Endothelial cell of umbilical vein (primary cell): ENCODE results near the gene RPA4. TPM values are rescaled to one million over a fixed set of nuclear protein-coding genes. Genes with fewer than 3 reads are reported as not detected.
"Not testable (repeated sequence)": the region's sequence is repeated elsewhere in the genome, so short reads cannot be mapped to it uniquely, and the experiment has no call there.

Source experiments
- BruUV-seq: library from RNA; stranded (reverse); fragments of 400-500 nt; replicated peaks from 2 replicates; lab custom pipeline; 2021; lab: Mats Ljungman, UMichigan
- CTCF ChIA-PET: fragments of 300-600, 350-600 bp; sonication (Branson Sonifier 250); formaldehyde crosslinking; loops from one replicate; lab custom pipeline; 2021; ENCODE audit warnings: antibody characterized with exemption, inconsistent platforms; lab: Charles Lee
- POLR2A ChIA-PET: fragments of 300-600, 350-600 bp; sonication (Branson Sonifier 250); formaldehyde crosslinking; loops from one replicate; lab custom pipeline; 2021; ENCODE audit warnings: antibody characterized with exemption, inconsistent platforms; lab: Charles Lee
- DNase-seq: peaks from one replicate; pipeline ENCODE4 v3.0.0-alpha.2; 2011; ENCODE audit warnings: low read depth, low spot score
- FAIRE-seq: peaks from 2 replicates; lab custom pipeline; 2011; peaks lifted over from hg19 to GRCh38; lab: Jason Lieb, UNC
- H2AFZ ChIP-seq: 2 replicates; pipeline ENCODE4 v1.6.0; 2012; ENCODE audit warnings: low read depth, low read length, control low read depth, inconsistent platforms
- H3K27ac ChIP-seq: 2 replicates; pipeline ENCODE4 v1.5.1; 2011; ENCODE audit warnings: low read depth, mild to moderate bottlenecking, control low read depth, low read length, moderate library complexity; ENCODE audit not compliant: insufficient read depth
- H3K27me3 ChIP-seq, 2 experiments: 2 replicates each; pipeline versions ENCODE4 v1.6.0 to v1.6.1; 2011; ENCODE audit warnings: low read length in 2 of 2, mixed read lengths in 1 of 2; ENCODE audit not compliant: control insufficient read depth in 2 of 2, insufficient read depth in 2 of 2
- H3K36me3 ChIP-seq, 2 experiments: 2 replicates in 1 of 2; 3 replicates in 1 of 2; pipeline ENCODE4 v1.5.1; 2011; ENCODE audit warnings: low read length in 2 of 2, mild to moderate bottlenecking in 1 of 2, moderate library complexity in 1 of 2; ENCODE audit not compliant: control insufficient read depth in 2 of 2, insufficient read depth in 2 of 2; ENCODE audit errors: extremely low read depth in 1 of 2
- H3K4me1 ChIP-seq: 3 replicates; pipeline ENCODE4 v1.5.1; 2011; ENCODE audit warnings: mild to moderate bottlenecking, low read length; ENCODE audit not compliant: control insufficient read depth, insufficient read depth; ENCODE audit errors: extremely low read depth
- H3K4me2 ChIP-seq: 2 replicates; pipeline ENCODE4 v1.6.1; 2011; ENCODE audit warnings: low read length, control low read depth, mixed read lengths; ENCODE audit not compliant: insufficient read depth
- H3K4me3 ChIP-seq, 3 experiments: fragments of 200-600 bp in 1 of 3; sonication (generic), shearing (Covaris generic) in 1 of 3; replicated peaks in 1 of 3; 2 replicates each; pipeline ENCODE4 v1.5.1; 2011 to 2016; ENCODE audit warnings: control low read depth in 3 of 3, low read length in 3 of 3, mild to moderate bottlenecking in 2 of 3, inconsistent platforms in 1 of 3, low read depth in 1 of 3, moderate library complexity in 1 of 3; ENCODE audit not compliant: insufficient read depth in 1 of 3
- H3K79me2 ChIP-seq: 2 replicates; pipeline ENCODE4 v1.6.0; 2012; ENCODE audit warnings: low read length, inconsistent platforms; ENCODE audit not compliant: control insufficient read depth, insufficient read depth
- H3K9ac ChIP-seq: replicated peaks from 2 replicates; pipeline ENCODE3; 2011; ENCODE audit warnings: low read length, control low read depth; ENCODE audit not compliant: insufficient read depth; ENCODE audit errors: extremely low read depth
- H3K9me1 ChIP-seq: replicated peaks from 3 replicates; pipeline ENCODE4 v1.6.0; 2011; ENCODE audit warnings: mild to moderate bottlenecking, low read length; ENCODE audit not compliant: control insufficient read depth, insufficient read depth; ENCODE audit errors: extremely low read depth
- H3K9me3 ChIP-seq: replicated peaks from 2 replicates; pipeline ENCODE4 v1.5.1; 2012; ENCODE audit warnings: low read length, inconsistent platforms; ENCODE audit not compliant: control insufficient read depth, insufficient read depth
- H4K20me1 ChIP-seq: replicated peaks from 2 replicates; pipeline ENCODE3; 2011; ENCODE audit warnings: mild to moderate bottlenecking, low read length; ENCODE audit not compliant: control insufficient read depth, insufficient read depth; ENCODE audit errors: extremely low read depth
- EZH2 ChIP-seq: IDR thresholded peaks from 2 replicates; pipeline ENCODE4 v1.6.1; 2012; ENCODE audit warnings: borderline replicate concordance, low read depth, mild to moderate bottlenecking, moderate library complexity, low read length, inconsistent platforms; ENCODE audit not compliant: severe bottlenecking
- JUN ChIP-seq: IDR thresholded peaks from 2 replicates; pipeline ENCODE4 v1.6.1; 2011; ENCODE audit warnings: borderline replicate concordance, low read depth; ENCODE audit not compliant: insufficient read length, insufficient read depth
- dilution Hi-C: fragments of 300-500 bp; cut with MboI; formaldehyde crosslinking; loops from one replicate; pipeline ENCODE4 v1.15.0; 2019; ENCODE audit warnings: low sequenced_read_pairs; ENCODE audit not compliant: extremely low pct_ligation_motif_present
- intact Hi-C: fragments of 100-400 bp; cut with micrococcal nuclease; formaldehyde crosslinking; loops from one replicate; pipeline ENCODE4 v1.10.0; 2022
- polyA plus RNA-seq, 4 experiments: library from polyadenylated mRNA; depleted of rRNA in 3 of 4; stranded (reverse) in 3 of 4; unstranded in 1 of 4; fragments of >200 nt; gene quantifications; 2 replicates each; pipeline versions ENCODE4 v1.2.1 to v1.2.3, GENCODE V29; 2011 to 2012; ENCODE audit warnings: missing spikeins in 1 of 4
- total RNA-seq: library from RNA; stranded (reverse); gene quantifications from 2 replicates; pipeline ENCODE4 v1.2.3, GENCODE V29; 2021

Gene RPA4
- total and polyA plus RNA-seq, 2 donors (not counting 3 experiments of a cell fraction or from before 2014, with no cell fraction given) = 0.32 to 2.1 TPM

GRCh38 chrX:96841325-96841724, 42.4 kb upstream of the RPA4 start:
- Histone ChIP-seq H3K4me1 (no peaks in the 10 kb centered on the region), H3K4me2 (no peak overlapping the region), H3K4me3 (no peak overlapping the region), H3K79me2 (no peaks in the 10 kb centered on the region), H3K36me3 (no peaks in the 10 kb centered on the region), H3K27me3 (no peaks in the 10 kb centered on the region), H3K9me3 (no peaks in the 10 kb centered on the region), H3K27ac (no peak overlapping the region), H4K20me1 (no peaks in the 10 kb centered on the region), H3K9me1 (no peaks in the 10 kb centered on the region), H3K9ac (no peak overlapping the region), H2AFZ (no peak overlapping the region)
- intact Hi-C loops = no loop called here
- FAIRE-seq (no peak), DNase-seq (no peak)
- ChIA-PET CTCF (no interaction called here), POLR2A (interaction anchor here (0.5 kb wide), 1 partner anchor 35 kb away, joined by 3 read pairs; no protein-coding TSS in a partner anchor)
- dilution Hi-C loops = no loop called here
- TF ChIP-seq JUN (no peak), EZH2 (no peak)
- BruUV-seq = no TSS peak

GRCh38 chrX:96841866-96842265, 41.8 kb upstream of the RPA4 start:
- H3K36me3 ChIP-seq, H3K27me3 ChIP-seq, H3K79me2 ChIP-seq, dilution Hi-C loops, BruUV-seq, CTCF ChIA-PET, H3K9me1 ChIP-seq, POLR2A ChIA-PET, H3K9me3 ChIP-seq, H3K27ac ChIP-seq, H3K4me1 ChIP-seq, intact Hi-C loops, H3K9ac ChIP-seq, H3K4me3 ChIP-seq, FAIRE-seq, H4K20me1 ChIP-seq, H3K4me2 ChIP-seq, DNase-seq, H2AFZ ChIP-seq: not testable (repeated sequence)
